Measurements from ENCODE around the gene GLRA1.

GLRA1 gene

DNA sequence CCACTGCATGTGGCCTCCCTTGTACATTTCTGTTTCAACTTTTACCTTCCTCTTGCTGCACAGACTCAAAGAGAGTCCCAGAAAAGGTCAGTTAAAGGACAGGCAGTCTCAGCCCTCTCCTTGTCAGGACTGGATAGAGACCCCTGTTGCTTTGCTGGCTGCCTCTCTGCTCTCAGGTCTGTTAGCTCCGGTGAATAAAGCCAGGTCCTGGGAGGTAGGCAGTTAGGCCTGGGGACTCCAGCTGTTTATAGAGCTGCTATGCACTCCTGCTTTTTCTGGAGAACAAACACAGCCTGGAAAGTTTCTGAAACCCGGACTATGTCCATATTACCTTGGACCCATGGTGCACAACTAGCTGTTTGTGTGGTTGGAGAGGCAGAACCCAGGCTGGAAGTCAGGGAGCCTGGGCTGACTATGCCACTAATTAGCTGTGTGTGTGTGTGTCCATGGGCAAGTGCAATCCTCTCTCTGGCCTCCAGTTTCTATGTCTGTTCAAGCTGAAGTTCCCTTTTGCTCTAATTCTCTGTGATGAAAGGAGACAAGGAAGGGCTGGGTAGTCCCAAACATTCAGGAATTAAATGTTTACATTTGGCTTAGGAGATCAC, 42.9 kb downstream of the GLRA1 start:
- H3K27ac Mint-ChIP-seq = no peak overlapping the region
- TF ChIP-seq, protein P1, sequence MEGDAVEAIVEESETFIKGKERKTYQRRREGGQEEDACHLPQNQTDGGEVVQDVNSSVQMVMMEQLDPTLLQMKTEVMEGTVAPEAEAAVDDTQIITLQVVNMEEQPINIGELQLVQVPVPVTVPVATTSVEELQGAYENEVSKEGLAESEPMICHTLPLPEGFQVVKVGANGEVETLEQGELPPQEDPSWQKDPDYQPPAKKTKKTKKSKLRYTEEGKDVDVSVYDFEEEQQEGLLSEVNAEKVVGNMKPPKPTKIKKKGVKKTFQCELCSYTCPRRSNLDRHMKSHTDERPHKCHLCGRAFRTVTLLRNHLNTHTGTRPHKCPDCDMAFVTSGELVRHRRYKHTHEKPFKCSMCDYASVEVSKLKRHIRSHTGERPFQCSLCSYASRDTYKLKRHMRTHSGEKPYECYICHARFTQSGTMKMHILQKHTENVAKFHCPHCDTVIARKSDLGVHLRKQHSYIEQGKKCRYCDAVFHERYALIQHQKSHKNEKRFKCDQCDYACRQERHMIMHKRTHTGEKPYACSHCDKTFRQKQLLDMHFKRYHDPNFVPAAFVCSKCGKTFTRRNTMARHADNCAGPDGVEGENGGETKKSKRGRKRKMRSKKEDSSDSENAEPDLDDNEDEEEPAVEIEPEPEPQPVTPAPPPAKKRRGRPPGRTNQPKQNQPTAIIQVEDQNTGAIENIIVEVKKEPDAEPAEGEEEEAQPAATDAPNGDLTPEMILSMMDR (IDR thresholded peaks at IDR 0.05) = no peak
- peaks cover 9% of the 10 kb centered on the region for H3K9me3 Mint-ChIP-seq
- no peak overlapping the region for H3K4me3 Mint-ChIP-seq
- no peaks in the 10 kb centered on the region for H3K27me3 Mint-ChIP-seq (ENCODE audit: low read depth, poor library complexity)
- no peak for DNase-seq
- no peaks in the 10 kb centered on the region for H3K4me1 Mint-ChIP-seq
- no peaks in the 10 kb centered on the region for H3K36me3 Mint-ChIP-seq (ENCODE audit: low read depth)

DNA sequence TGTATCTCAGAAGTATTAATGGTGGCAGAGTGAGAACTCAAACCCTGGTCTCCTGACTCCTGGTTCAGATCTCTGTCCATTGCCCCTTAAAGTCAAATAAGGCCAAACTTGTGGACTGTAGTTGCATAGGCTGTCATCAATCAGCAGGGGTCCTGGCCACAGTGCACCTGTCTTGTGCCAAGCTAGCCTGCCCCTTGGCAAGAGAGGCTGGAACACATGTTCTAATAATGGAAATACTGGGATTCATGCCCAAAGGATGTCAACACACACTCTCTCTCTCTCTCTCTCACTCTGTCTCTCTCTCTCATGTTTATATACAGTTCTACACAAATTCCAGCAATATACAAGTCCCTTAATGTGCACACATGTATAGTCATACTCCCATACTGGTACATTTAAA, 44.3 kb downstream of the GLRA1 start:
- no peak overlapping the region for H3K4me3 Mint-ChIP-seq
- H3K9me3 Mint-ChIP-seq = peaks cover 9% of the 10 kb centered on the region
- no peaks in the 10 kb centered on the region for H3K36me3 Mint-ChIP-seq (ENCODE audit: low read depth)
- no peak for DNase-seq
- no peak overlapping the region for H3K27ac Mint-ChIP-seq
- TF ChIP-seq, protein P1 (IDR thresholded peaks at IDR 0.05) = no peak
- H3K4me1 Mint-ChIP-seq = no peaks in the 10 kb centered on the region
- no peaks in the 10 kb centered on the region for H3K27me3 Mint-ChIP-seq (ENCODE audit: low read depth, poor library complexity)

DNA sequence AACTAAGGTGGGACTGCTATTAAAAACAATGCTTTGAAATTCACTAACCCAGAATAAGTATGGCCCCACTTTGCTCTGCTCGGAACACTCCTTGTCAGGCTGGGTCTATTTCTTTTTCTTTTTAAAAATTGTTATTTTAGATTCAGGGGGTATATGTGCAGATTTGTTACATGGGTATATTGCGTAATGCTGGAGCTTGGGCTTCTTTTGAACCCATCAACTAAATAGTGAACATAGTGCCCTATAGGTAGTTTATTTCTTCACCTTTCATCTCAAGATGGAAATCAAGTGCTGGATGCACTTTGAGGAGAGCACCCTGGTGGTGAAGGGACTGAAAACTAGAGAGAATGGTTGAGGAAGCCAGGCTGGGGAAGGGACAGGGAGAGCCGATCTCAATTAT, 51.0 kb downstream of the GLRA1 start:
- Mint-ChIP-seq H3K27ac (no peak overlapping the region), H3K4me3 (no peak overlapping the region), H3K4me1 (no peaks in the 10 kb centered on the region), H3K36me3 (ENCODE audit: low read depth) (no peaks in the 10 kb centered on the region), H3K27me3 (ENCODE audit: low read depth, poor library complexity) (no peaks in the 10 kb centered on the region), H3K9me3 (peaks cover 9% of the 10 kb centered on the region)
- TF ChIP-seq, protein P1 (IDR thresholded peaks at IDR 0.05) = no peak
- DNase-seq = no peak

DNA sequence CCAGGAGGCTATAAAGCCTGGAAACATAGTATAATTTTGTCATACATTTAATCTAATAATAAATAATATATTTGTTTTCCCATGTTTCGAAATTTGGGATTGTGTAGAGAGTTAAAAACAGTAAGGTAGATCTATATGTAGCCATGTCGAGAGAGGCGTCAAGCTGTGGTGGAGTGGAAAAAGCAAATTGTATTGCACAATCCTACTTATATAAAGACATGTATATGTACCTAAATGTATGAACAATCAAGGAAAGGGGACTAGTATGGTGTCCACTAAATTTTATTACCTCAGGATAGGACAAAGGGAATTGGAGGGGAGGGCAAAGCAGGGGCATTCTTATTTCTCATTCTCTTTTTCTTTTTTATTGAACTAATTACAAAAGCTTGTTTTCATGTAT, 52.0 kb downstream of the GLRA1 start:
- Mint-ChIP-seq H3K4me3 (no peak overlapping the region), H3K27ac (no peak overlapping the region)
- TF ChIP-seq, protein P1 (IDR thresholded peaks at IDR 0.05) = no peak

DNA sequence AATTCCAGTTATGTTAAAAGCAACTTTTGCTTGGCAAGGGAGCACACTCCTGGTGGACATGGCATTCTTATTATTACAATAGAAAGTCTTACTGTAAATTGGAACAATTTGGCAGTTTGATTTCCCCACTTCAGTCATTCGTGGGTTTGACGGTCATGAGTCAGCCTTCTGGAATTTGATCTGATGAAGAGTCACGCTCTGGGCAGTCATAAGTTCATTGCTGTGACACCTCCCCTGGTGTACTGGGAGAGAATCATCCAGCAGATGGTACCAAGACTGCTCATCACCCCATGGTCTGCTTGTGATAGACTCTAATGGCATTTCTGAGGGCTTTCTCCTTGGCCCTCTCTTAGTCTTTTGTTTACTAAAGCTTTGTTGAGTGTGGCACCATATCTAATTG, 53.8 kb downstream of the GLRA1 start:
- H3K36me3 Mint-ChIP-seq (ENCODE audit: low read depth) = no peaks in the 10 kb centered on the region
- no peak overlapping the region for H3K4me3 Mint-ChIP-seq
- peaks cover 3% of the 10 kb centered on the region for H3K27me3 Mint-ChIP-seq (ENCODE audit: low read depth, poor library complexity)
- no peaks in the 10 kb centered on the region for H3K9me3 Mint-ChIP-seq
- DNase-seq = no peak
- no peak overlapping the region for H3K27ac Mint-ChIP-seq
- H3K4me1 Mint-ChIP-seq = no peaks in the 10 kb centered on the region
- TF ChIP-seq, protein P1 (IDR thresholded peaks at IDR 0.05) = no peak

More for the DNA sequence above, 52.0 kb downstream of the GLRA1 start:
- Mint-ChIP-seq H3K9me3 (peaks cover 5% of the 10 kb centered on the region), H3K4me1 (no peaks in the 10 kb centered on the region), H3K36me3 (ENCODE audit: low read depth) (no peaks in the 10 kb centered on the region), H3K27me3 (ENCODE audit: low read depth, poor library complexity) (no peaks in the 10 kb centered on the region)
- DNase-seq = no peak

DNA sequence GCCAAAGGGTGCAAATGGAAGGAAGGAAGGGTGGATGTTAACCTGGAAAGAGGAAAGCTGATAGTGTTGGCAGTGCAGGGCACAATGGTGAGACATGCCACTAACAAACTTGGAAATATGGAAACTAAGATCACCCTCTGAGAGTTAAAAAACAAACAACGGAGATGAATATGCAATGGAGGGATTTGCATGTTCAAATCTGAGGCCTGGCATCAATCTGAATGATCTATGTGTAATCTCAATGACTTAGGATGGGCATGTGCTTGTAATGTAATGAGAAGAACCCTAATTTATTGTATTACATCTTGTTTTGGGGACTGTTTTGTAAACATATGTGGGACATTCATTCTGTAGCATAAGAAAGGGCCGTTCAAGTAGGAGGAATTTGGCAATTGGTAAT, 54.4 kb downstream of the GLRA1 start:
- H3K9me3 Mint-ChIP-seq = no peaks in the 10 kb centered on the region
- no peaks in the 10 kb centered on the region for H3K4me1 Mint-ChIP-seq
- no peak overlapping the region for H3K4me3 Mint-ChIP-seq
- TF ChIP-seq, protein P1 (IDR thresholded peaks at IDR 0.05) = no peak
- H3K27me3 Mint-ChIP-seq (ENCODE audit: low read depth, poor library complexity) = peaks cover 3% of the 10 kb centered on the region
- DNase-seq = no peak
- H3K36me3 Mint-ChIP-seq (ENCODE audit: low read depth) = no peaks in the 10 kb centered on the region
- no peak overlapping the region for H3K27ac Mint-ChIP-seq
